Caco-2 (cell line): ENCODE data around the gene WDR11. TPM values are rescaled to one million over a fixed set of nuclear protein-coding genes. Genes with fewer than 3 reads are reported as not detected.

Source experiments
- BruUV-seq: library from RNA; stranded (reverse); fragments of 400-500 nt; replicated peaks from 2 replicates; lab custom pipeline; 2021; lab: Mats Ljungman, UMichigan
- CTCF ChIA-PET: fragments of 300-600 bp; sonication (Branson Sonifier 250); formaldehyde crosslinking; loops from one replicate; lab custom pipeline; 2022; ENCODE audit warnings: antibody characterized with exemption; lab: Charles Lee
- POLR2A ChIA-PET: fragments of 300-600 bp; sonication (Branson Sonifier 250); formaldehyde crosslinking; loops from one replicate; lab custom pipeline; 2022; ENCODE audit warnings: antibody characterized with exemption; lab: Charles Lee
- DNase-seq, 2 experiments: peaks; one replicate each; pipeline versions ENCODE4 v3.0.0 to v3.0.0-alpha.2; 2020 to 2022
- H3K27me3 ChIP-seq: replicated peaks from 2 replicates; pipeline ENCODE4 v1.6.0; 2011; ENCODE audit warnings: low read length; ENCODE audit not compliant: control insufficient read depth, insufficient read depth
- H3K36me3 ChIP-seq: 2 replicates; pipeline ENCODE4 v1.5.1; 2011; ENCODE audit warnings: low read length; ENCODE audit not compliant: control insufficient read depth, insufficient read depth
- H3K4me1 ChIP-seq: fragments of 250-450 bp; sonication (Bioruptor Pico); 2 replicates; pipeline ENCODE4 v1.5.1; 2020; ENCODE audit warnings: mild to moderate bottlenecking
- H3K4me3 ChIP-seq: 2 replicates; pipeline ENCODE4 v1.5.1; 2011; ENCODE audit warnings: low read depth, mild to moderate bottlenecking, control low read depth, low read length
- H3K9me3 ChIP-seq: fragments of 250-450 bp; sonication (Bioruptor Pico); 2 replicates; pipeline ENCODE4 v1.5.1; 2020; ENCODE audit warnings: mild to moderate bottlenecking, moderate library complexity
- H3K27ac Mint-ChIP-seq: one replicate; pipeline ENCODE4 v1.8.0; 2022; ENCODE audit warnings: mixed read lengths; ENCODE audit not compliant: unreplicated experiment
- H3K27me3 Mint-ChIP-seq: one replicate; pipeline ENCODE4 v1.8.0; 2022; ENCODE audit warnings: mixed read lengths; ENCODE audit not compliant: insufficient read depth, unreplicated experiment
- H3K36me3 Mint-ChIP-seq: one replicate; pipeline ENCODE4 v1.8.0; 2022; ENCODE audit warnings: mild to moderate bottlenecking, mixed read lengths; ENCODE audit not compliant: insufficient read depth, unreplicated experiment
- H3K4me1 Mint-ChIP-seq: one replicate; pipeline ENCODE4 v1.8.0; 2022; ENCODE audit warnings: low read depth, mixed read lengths; ENCODE audit not compliant: unreplicated experiment
- H3K4me3 Mint-ChIP-seq: one replicate; pipeline ENCODE4 v1.8.0; 2022; ENCODE audit warnings: mild to moderate bottlenecking, moderate library complexity, mixed read lengths; ENCODE audit not compliant: unreplicated experiment
- H3K9me3 Mint-ChIP-seq: one replicate; pipeline ENCODE4 v1.8.0; 2022; ENCODE audit warnings: mixed read lengths; ENCODE audit not compliant: unreplicated experiment
- intact Hi-C: fragments of 100-400 bp; cut with micrococcal nuclease; formaldehyde crosslinking; loops from one replicate; pipeline ENCODE4 v1.10.0; 2022; ENCODE audit not compliant: unreplicated experiment
- total RNA-seq: library from RNA; stranded (reverse); gene quantifications from 2 replicates; pipeline ENCODE4 v1.2.3, GENCODE V29; 2022
- TF ChIP-seq, protein P1 (sequence below), 2 experiments: fragments of 200-600 bp in 1 of 2; IDR thresholded peaks; 1 replicate in 1 of 2; 2 replicates in 1 of 2; pipeline versions ENCODE4 v1.5.1 to v1.8.0; 2011 to 2022; ENCODE audit warnings: antibody characterized with exemption in 1 of 2, control low read depth in 1 of 2, inconsistent platforms in 1 of 2, low read depth in 1 of 2, low read length in 1 of 2, mild to moderate bottlenecking in 1 of 2, moderate library complexity in 1 of 2; ENCODE audit not compliant: insufficient read depth in 1 of 2, severe bottlenecking in 1 of 2, unreplicated experiment in 1 of 2

The WDR11 gene
- total RNA-seq, 1 experiment from 2014 or later, result 59.2 TPM

- Histone ChIP-seq H3K9me3 (no peaks in the 10 kb centered on the region), H3K27me3 (no peaks in the 10 kb centered on the region), H3K4me3 (no peak overlapping the region), H3K36me3 (peaks cover 2% of the 10 kb centered on the region), H3K4me1 (no peaks in the 10 kb centered on the region)
- Mint-ChIP-seq H3K4me1 (no peaks in the 10 kb centered on the region), H3K4me3 (no peak overlapping the region), H3K27me3 (no peaks in the 10 kb centered on the region), H3K27ac (no peak overlapping the region), H3K36me3 (peaks cover 30% of the 10 kb centered on the region), H3K9me3 (no peaks in the 10 kb centered on the region)
- CTCF ChIA-PET, result no interaction called here
- intact Hi-C loops, result no loop called here
- POLR2A ChIA-PET, result no interaction called here
- TF ChIP-seq, protein P1, sequence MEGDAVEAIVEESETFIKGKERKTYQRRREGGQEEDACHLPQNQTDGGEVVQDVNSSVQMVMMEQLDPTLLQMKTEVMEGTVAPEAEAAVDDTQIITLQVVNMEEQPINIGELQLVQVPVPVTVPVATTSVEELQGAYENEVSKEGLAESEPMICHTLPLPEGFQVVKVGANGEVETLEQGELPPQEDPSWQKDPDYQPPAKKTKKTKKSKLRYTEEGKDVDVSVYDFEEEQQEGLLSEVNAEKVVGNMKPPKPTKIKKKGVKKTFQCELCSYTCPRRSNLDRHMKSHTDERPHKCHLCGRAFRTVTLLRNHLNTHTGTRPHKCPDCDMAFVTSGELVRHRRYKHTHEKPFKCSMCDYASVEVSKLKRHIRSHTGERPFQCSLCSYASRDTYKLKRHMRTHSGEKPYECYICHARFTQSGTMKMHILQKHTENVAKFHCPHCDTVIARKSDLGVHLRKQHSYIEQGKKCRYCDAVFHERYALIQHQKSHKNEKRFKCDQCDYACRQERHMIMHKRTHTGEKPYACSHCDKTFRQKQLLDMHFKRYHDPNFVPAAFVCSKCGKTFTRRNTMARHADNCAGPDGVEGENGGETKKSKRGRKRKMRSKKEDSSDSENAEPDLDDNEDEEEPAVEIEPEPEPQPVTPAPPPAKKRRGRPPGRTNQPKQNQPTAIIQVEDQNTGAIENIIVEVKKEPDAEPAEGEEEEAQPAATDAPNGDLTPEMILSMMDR (IDR thresholded peaks at IDR 0.05; ENCODE audit: insufficient read depth in 1 of 2, low read depth in 1 of 2, low read length in 1 of 2, severe bottlenecking in 1 of 2, unreplicated experiment in 1 of 2), result no peak
- BruUV-seq, result no TSS peak
- DNase-seq, result no peak
Observed at GRCh38 chr10:120873741-120874140, 22.6 kb downstream of the WDR11 start.

DNA sequence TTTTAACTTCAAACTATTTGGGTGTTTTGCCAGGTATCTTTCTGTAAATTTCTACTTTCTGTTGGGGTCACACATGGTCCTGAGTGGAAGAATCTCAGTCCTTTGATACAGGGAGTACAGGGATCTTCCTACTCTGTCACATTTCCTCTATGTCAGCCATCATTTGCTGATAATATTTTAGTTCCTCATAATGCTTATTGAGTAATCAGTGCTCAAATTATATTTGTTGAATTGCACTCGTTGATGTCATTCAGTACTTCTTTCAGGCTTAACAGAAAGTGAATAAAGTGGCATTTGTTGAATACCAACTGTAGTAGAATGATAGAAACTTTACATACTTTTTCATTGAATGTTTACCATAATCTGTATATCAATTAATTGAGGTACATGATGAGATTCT is 31.9 kb downstream of the WDR11 start:
- no peak overlapping the region for H3K4me3 Mint-ChIP-seq
- peaks cover 13% of the 10 kb centered on the region for H3K36me3 Mint-ChIP-seq
- DNase-seq, result no peak
- ChIA-PET CTCF (no interaction called here), POLR2A (no interaction called here)
- Histone ChIP-seq H3K36me3 (no peaks in the 10 kb centered on the region), H3K4me1 (no peaks in the 10 kb centered on the region), H3K4me3 (no peak overlapping the region), H3K27me3 (no peaks in the 10 kb centered on the region), H3K9me3 (no peaks in the 10 kb centered on the region; the same call in 1 of the 2 replicates)
- H3K27me3 Mint-ChIP-seq, result no peaks in the 10 kb centered on the region
- no peaks in the 10 kb centered on the region for H3K4me1 Mint-ChIP-seq
- H3K9me3 Mint-ChIP-seq, result no peaks in the 10 kb centered on the region
- no TSS peak for BruUV-seq
- intact Hi-C loops, result no loop called here
- TF ChIP-seq, protein P1 (IDR thresholded peaks at IDR 0.05; ENCODE audit: insufficient read depth in 1 of 2, low read depth in 1 of 2, low read length in 1 of 2, severe bottlenecking in 1 of 2, unreplicated experiment in 1 of 2), result no peak
- H3K27ac Mint-ChIP-seq, result no peak overlapping the region

- DNase-seq, result no peak
- H3K27me3 ChIP-seq, result no peaks in the 10 kb centered on the region
- H3K27me3 Mint-ChIP-seq, result no peaks in the 10 kb centered on the region
- H3K9me3 Mint-ChIP-seq, result no peaks in the 10 kb centered on the region
- no peak overlapping the region for H3K4me3 ChIP-seq
- ChIA-PET CTCF (no interaction called here), POLR2A (no interaction called here)
- no peaks in the 10 kb centered on the region; the same call in 1 of the 2 replicates for H3K9me3 ChIP-seq
- no peak overlapping the region for H3K27ac Mint-ChIP-seq
- TF ChIP-seq, protein P1 (IDR thresholded peaks at IDR 0.05; ENCODE audit: insufficient read depth in 1 of 2, low read depth in 1 of 2, low read length in 1 of 2, severe bottlenecking in 1 of 2, unreplicated experiment in 1 of 2), result no peak
- H3K36me3 ChIP-seq, result no peaks in the 10 kb centered on the region
- intact Hi-C loops, result no loop called here
- H3K36me3 Mint-ChIP-seq, result peaks cover 8% of the 10 kb centered on the region
- H3K4me1 Mint-ChIP-seq, result no peaks in the 10 kb centered on the region
- no peaks in the 10 kb centered on the region for H3K4me1 ChIP-seq
- BruUV-seq, result no TSS peak
- no peak overlapping the region for H3K4me3 Mint-ChIP-seq
Observed at GRCh38 chr10:120887482-120887881, 36.3 kb downstream of the WDR11 start.
